Liver (tissue), 9 donors: Measurements from ENCODE around the gene STAT5B. TPM values are rescaled to one million over a fixed set of nuclear protein-coding genes. Genes with fewer than 3 reads are reported as not detected.

Source experiments
- DNase-seq: peaks from one replicate; pipeline ENCODE4 v3.0.0-alpha.2; 2017; ENCODE audit warnings: low spot score
- H3K27ac ChIP-seq, 2 donors: one replicate each; pipeline ENCODE4 v1.7.0; 2013; ENCODE audit warnings: inconsistent platforms in 2 of 2, low read length in 2 of 2, control low read depth in 1 of 2, low read depth in 1 of 2, mild to moderate bottlenecking in 1 of 2
- H3K27me3 ChIP-seq, 4 donors: one replicate each; pipeline versions ENCODE4 v1.6.1 to v1.7.0; 2013; ENCODE audit warnings: low read length in 3 of 4, inconsistent platforms in 1 of 4, mild to moderate bottlenecking in 1 of 4, moderate library complexity in 1 of 4; ENCODE audit not compliant: control insufficient read depth in 4 of 4, insufficient read depth in 4 of 4
- H3K36me3 ChIP-seq, 4 donors: one replicate each; pipeline versions ENCODE4 v1.6.1 to v1.7.0; 2013; ENCODE audit warnings: low read length in 3 of 4, mild to moderate bottlenecking in 3 of 4, low read depth in 1 of 4, moderate library complexity in 1 of 4; ENCODE audit not compliant: control insufficient read depth in 4 of 4, insufficient read depth in 3 of 4
- H3K4me1 ChIP-seq, 4 donors: one replicate each; pipeline versions ENCODE4 v1.6.1 to v1.7.0; 2013; ENCODE audit warnings: low read length in 3 of 4, mild to moderate bottlenecking in 3 of 4, moderate library complexity in 1 of 4; ENCODE audit not compliant: control insufficient read depth in 4 of 4, insufficient read depth in 4 of 4
- H3K4me3 ChIP-seq, 3 donors: one replicate each; pipeline versions ENCODE4 v1.6.1 to v1.7.0; 2013; ENCODE audit warnings: low read length in 3 of 3, control low read depth in 1 of 3, low read depth in 1 of 3, mild to moderate bottlenecking in 1 of 3
- H3K9ac ChIP-seq, 2 donors: one replicate each; pipeline ENCODE4 v1.7.0; 2013; ENCODE audit warnings: low read length in 2 of 2, mild to moderate bottlenecking in 2 of 2, moderate library complexity in 2 of 2, control low read depth in 1 of 2, low read depth in 1 of 2
- H3K9me3 ChIP-seq, 4 donors: one replicate each; pipeline versions ENCODE4 v1.6.1 to v1.7.0; 2013; ENCODE audit warnings: low read length in 3 of 4; ENCODE audit not compliant: control insufficient read depth in 4 of 4
- ATF3 ChIP-seq: IDR thresholded peaks from 2 replicates; pipeline ENCODE4 v1.6.1; 2016; ENCODE audit warnings: antibody characterized with exemption
- CTCF ChIP-seq: fragments of 150-350 bp; IDR thresholded peaks from 2 replicates; pipeline ENCODE4 v1.5.1; 2017; ENCODE audit warnings: improper control_type of control experiment, low read depth, low read length; ENCODE audit not compliant: missing input control
- EGR1 ChIP-seq, 2 donors: IDR thresholded peaks; 2 replicates each; pipeline ENCODE4 v1.6.1; 2016 to 2018; ENCODE audit warnings: antibody characterized with exemption in 2 of 2, low read depth in 2 of 2
- FOXA1 ChIP-seq: IDR thresholded peaks from 2 replicates; pipeline ENCODE4 v1.6.1; 2016; ENCODE audit warnings: antibody characterized with exemption
- FOXA2 ChIP-seq: IDR thresholded peaks from 2 replicates; pipeline ENCODE4 v1.6.1; 2016; ENCODE audit warnings: antibody characterized with exemption
- GABPA ChIP-seq, 2 donors: IDR thresholded peaks in 1 of 2; conservative IDR thresholded peaks in 1 of 2; 2 replicates each; pipeline ENCODE4 v1.6.1; 2016; ENCODE audit warnings: antibody characterized with exemption in 2 of 2, mild to moderate bottlenecking in 1 of 2, moderate library complexity in 1 of 2
- HNF4A ChIP-seq, 2 donors: conservative IDR thresholded peaks; 2 replicates each; pipeline ENCODE4 v1.6.1; 2016; ENCODE audit warnings: antibody characterized with exemption in 2 of 2, mild to moderate bottlenecking in 2 of 2
- HNF4G ChIP-seq: IDR thresholded peaks from 2 replicates; pipeline ENCODE4 v1.6.1; 2016; ENCODE audit warnings: antibody characterized with exemption
- JUND ChIP-seq, 2 donors: IDR thresholded peaks; 2 replicates each; pipeline ENCODE4 v1.6.1; 2016; ENCODE audit warnings: antibody characterized with exemption in 2 of 2
- MAX ChIP-seq: IDR thresholded peaks from 2 replicates; pipeline ENCODE4 v1.6.1; 2016; ENCODE audit warnings: antibody characterized with exemption
- NR2F2 ChIP-seq: IDR thresholded peaks from 2 replicates; pipeline ENCODE4 v1.6.1; 2016; ENCODE audit warnings: antibody characterized with exemption
- RAD21 ChIP-seq, 2 donors: IDR thresholded peaks; 2 replicates each; pipeline ENCODE4 v1.6.1; 2016; ENCODE audit warnings: antibody characterized with exemption in 2 of 2, mild to moderate bottlenecking in 2 of 2
- REST ChIP-seq: IDR thresholded peaks from 2 replicates; pipeline ENCODE4 v1.6.1; 2016; ENCODE audit warnings: antibody characterized with exemption, mild to moderate bottlenecking
- RXRA ChIP-seq, 2 donors: IDR thresholded peaks; 2 replicates each; pipeline ENCODE4 v1.6.1; 2017 to 2018; ENCODE audit warnings: antibody characterized with exemption in 2 of 2, mild to moderate bottlenecking in 1 of 2
- SP1 ChIP-seq: IDR thresholded peaks from 2 replicates; pipeline ENCODE4 v1.6.1; 2018; ENCODE audit warnings: antibody characterized with exemption, mild to moderate bottlenecking
- TAF1 ChIP-seq: conservative IDR thresholded peaks from 2 replicates; pipeline ENCODE4 v1.6.1; 2016; ENCODE audit warnings: antibody characterized with exemption, mild to moderate bottlenecking
- YY1 ChIP-seq: IDR thresholded peaks from 2 replicates; pipeline ENCODE4 v1.6.1; 2016; ENCODE audit warnings: antibody characterized with exemption, mild to moderate bottlenecking
- ZBTB33 ChIP-seq: IDR thresholded peaks from 2 replicates; pipeline ENCODE4 v1.6.1; 2016; ENCODE audit warnings: antibody characterized with exemption
- WGBS: extraction: QIAGEN DNeasy Blood & Tissue Kit; methylation state at CpG from one replicate; pipeline ENCODE4 v1.1.7; 2013; 5-methylcytosine and 5-hydroxymethylcytosine counted together
- polyA plus RNA-seq, 2 donors: library from polyadenylated mRNA; stranded (reverse) in 1 of 2; unstranded in 1 of 2; fragments of 200-250 nt in 1 of 2; fragments of >200 nt in 1 of 2; fragmentation: Nextera tagmentation in 1 of 2; extraction: Ambion mirVana in 1 of 2; gene quantifications; one replicate each; pipeline versions ENCODE4 v1.2.1 to v1.2.3, GENCODE V29; 2013 to 2015
- total RNA-seq, 2 donors: library from RNA; depleted of rRNA; stranded (reverse); fragments of >200 nt; gene quantifications; one replicate each; pipeline ENCODE4 v1.2.3, GENCODE V29; 2014
- donor health status: healthy.
- donor health status: healthy.
- donor health status: healthy.
- donor health status: healthy.
- donor health status: healthy.

The STAT5B gene
- total and polyA plus RNA-seq, 4 donors: 6.7 to 33.9 (median 21.6) TPM

- H3K27me3 ChIP-seq: no peaks in the 10 kb centered on the region
- no peak overlapping the region for H3K9ac ChIP-seq
- WGBS: 76% methylated on average over 2 of the region's 2 CpGs
- H3K4me3 ChIP-seq: no peak overlapping the region
- peaks cover 0 to 2% (median 0%) of the 10 kb centered on the region in 4 donors for H3K4me1 ChIP-seq
- H3K36me3 ChIP-seq: no peaks in the 10 kb centered on the region
- no peaks in the 10 kb centered on the region for H3K9me3 ChIP-seq
- no peak overlapping the region for H3K27ac ChIP-seq
- no peak for TF ChIP-seq SP1
- no peak for TF ChIP-seq EGR1 (IDR thresholded peaks at IDR 0.05; ENCODE audit: low read depth in 2 of 2)
- TF ChIP-seq ATF3: no peak
- no peak for TF ChIP-seq MAX
- TF ChIP-seq ZBTB33: no peak
- TF ChIP-seq FOXA1: no peak
- TF ChIP-seq FOXA2: no peak
- no peak for TF ChIP-seq JUND (IDR thresholded peaks at IDR 0.05)
- no peak for TF ChIP-seq RAD21 (IDR thresholded peaks at IDR 0.05)
- TF ChIP-seq TAF1: no peak
- no peak for TF ChIP-seq HNF4G
- no peak for TF ChIP-seq RXRA (IDR thresholded peaks at IDR 0.05)
- no peak for TF ChIP-seq REST
- TF ChIP-seq HNF4A (conservative IDR thresholded peaks at IDR 0.05): no peak
- no peak for TF ChIP-seq NR2F2
- TF ChIP-seq YY1: no peak
- TF ChIP-seq CTCF: no peak
- DNase-seq: no peak
These were observed 42.2 kb downstream of the STAT5B start for GRCh38 chr17:42233994-42234393.

GRCh38 chr17:42233156-42233555, 43.0 kb downstream of the STAT5B start:
- no peaks in the 10 kb centered on the region for H3K9me3 ChIP-seq
- no peaks in the 10 kb centered on the region for H3K36me3 ChIP-seq
- no peaks in the 10 kb centered on the region for H3K27me3 ChIP-seq
- no peak overlapping the region for H3K9ac ChIP-seq
- peaks cover 0 to 2% (median 0%) of the 10 kb centered on the region in 4 donors for H3K4me1 ChIP-seq
- no peak for DNase-seq
- no peak overlapping the region for H3K27ac ChIP-seq
- TF ChIP-seq RXRA (IDR thresholded peaks at IDR 0.05): no peak
- no peak for TF ChIP-seq ZBTB33
- TF ChIP-seq JUND (IDR thresholded peaks at IDR 0.05): no peak
- no peak for TF ChIP-seq FOXA1
- TF ChIP-seq GABPA (IDR thresholded peaks at IDR 0.05 in 1 of 2, conservative IDR thresholded peaks at IDR 0.05 in 1 of 2): no peak
- TF ChIP-seq RAD21 (IDR thresholded peaks at IDR 0.05): no peak
- TF ChIP-seq MAX: no peak
- TF ChIP-seq EGR1 (IDR thresholded peaks at IDR 0.05; ENCODE audit: low read depth in 2 of 2): no peak
- no peak for TF ChIP-seq HNF4A (conservative IDR thresholded peaks at IDR 0.05)
- no peak for TF ChIP-seq SP1
- H3K4me3 ChIP-seq: no peak overlapping the region
- 94% methylated on average over 5 of the region's 5 CpGs for WGBS
